Mammary epithelial cell (primary cell): ENCODE data around the gene TSPAN7.

Experiments used
- EZH2 ChIP-seq: IDR thresholded peaks from 2 replicates; pipeline ENCODE4 v1.6.1; 2012; ENCODE audit warnings: low read length, inconsistent platforms, borderline replicate concordance
- TF ChIP-seq, protein P1 (sequence below), 2 donors: IDR thresholded peaks in 1 of 2; conservative IDR thresholded peaks in 1 of 2; 2 replicates each; pipeline ENCODE4 v1.5.1; 2011 to 2012; ENCODE audit warnings: inconsistent platforms in 2 of 2, low read length in 2 of 2, mild to moderate bottlenecking in 2 of 2, control low read depth in 1 of 2, low read depth in 1 of 2; ENCODE audit not compliant: insufficient read depth in 1 of 2; ENCODE audit errors: extremely low read depth in 1 of 2

DNA sequence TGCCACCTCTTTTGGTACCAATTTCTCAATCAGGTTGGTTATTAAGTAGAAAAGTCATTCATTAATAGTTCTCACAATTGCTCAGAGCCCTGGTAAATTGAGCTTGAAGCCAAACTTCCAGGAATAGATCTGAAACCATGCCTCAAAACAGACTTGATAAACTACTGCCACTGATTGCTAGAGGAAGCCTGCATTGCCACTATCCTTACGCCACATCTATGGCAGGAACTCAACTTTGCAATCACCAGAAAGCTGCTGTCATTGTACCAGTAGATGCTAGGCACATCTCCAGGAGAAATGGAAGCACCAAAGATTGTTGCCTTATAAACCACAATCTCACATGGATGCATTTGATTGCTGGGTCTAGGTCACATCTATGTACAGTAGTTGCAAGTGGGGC, 21.6 kb upstream of the TSPAN7 start:
- TF ChIP-seq, protein P1, sequence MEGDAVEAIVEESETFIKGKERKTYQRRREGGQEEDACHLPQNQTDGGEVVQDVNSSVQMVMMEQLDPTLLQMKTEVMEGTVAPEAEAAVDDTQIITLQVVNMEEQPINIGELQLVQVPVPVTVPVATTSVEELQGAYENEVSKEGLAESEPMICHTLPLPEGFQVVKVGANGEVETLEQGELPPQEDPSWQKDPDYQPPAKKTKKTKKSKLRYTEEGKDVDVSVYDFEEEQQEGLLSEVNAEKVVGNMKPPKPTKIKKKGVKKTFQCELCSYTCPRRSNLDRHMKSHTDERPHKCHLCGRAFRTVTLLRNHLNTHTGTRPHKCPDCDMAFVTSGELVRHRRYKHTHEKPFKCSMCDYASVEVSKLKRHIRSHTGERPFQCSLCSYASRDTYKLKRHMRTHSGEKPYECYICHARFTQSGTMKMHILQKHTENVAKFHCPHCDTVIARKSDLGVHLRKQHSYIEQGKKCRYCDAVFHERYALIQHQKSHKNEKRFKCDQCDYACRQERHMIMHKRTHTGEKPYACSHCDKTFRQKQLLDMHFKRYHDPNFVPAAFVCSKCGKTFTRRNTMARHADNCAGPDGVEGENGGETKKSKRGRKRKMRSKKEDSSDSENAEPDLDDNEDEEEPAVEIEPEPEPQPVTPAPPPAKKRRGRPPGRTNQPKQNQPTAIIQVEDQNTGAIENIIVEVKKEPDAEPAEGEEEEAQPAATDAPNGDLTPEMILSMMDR (conservative IDR thresholded peaks at IDR 0.05 in 1 of 2, IDR thresholded peaks at IDR 0.05 in 1 of 2; ENCODE audit: extremely low read depth in 1 of 2, insufficient read depth in 1 of 2, low read depth in 1 of 2, low read length in 2 of 2) = no peak
- TF ChIP-seq EZH2 = no peak
